CD4-positive, alpha-beta memory T cell (primary cell): ENCODE results near the gene CCDC127. TPM values are rescaled to one million over a fixed set of nuclear protein-coding genes. Genes with fewer than 3 reads are reported as not detected.

Experiments used
- CTCF ChIA-PET: fragments of 350-600 bp; sonication (Branson Sonifier 250); formaldehyde crosslinking; loops from one replicate; lab custom pipeline; 2021; ENCODE audit warnings: inconsistent platforms; ENCODE audit not compliant: partially characterized antibody; lab: Charles Lee
- POLR2A ChIA-PET: fragments of 350-600 bp; sonication (Branson Sonifier 250); formaldehyde crosslinking; loops from one replicate; lab custom pipeline; 2021; ENCODE audit not compliant: partially characterized antibody; lab: Charles Lee
- DNase-seq, 5 donors: peaks; one replicate each; pipeline versions ENCODE4 v3.0.0 to v3.0.0-alpha.2; 2020 to 2022; ENCODE audit warnings: mixed read lengths in 1 of 5
- H3K27ac ChIP-seq: one replicate; pipeline ENCODE4 v1.7.0; 2013; ENCODE audit warnings: low read depth, low read length
- H3K27me3 ChIP-seq: 2 replicates; pipeline ENCODE4 v1.7.0; 2013; ENCODE audit warnings: mild to moderate bottlenecking, low read length, moderate library complexity; ENCODE audit not compliant: insufficient read depth
- H3K36me3 ChIP-seq: 2 replicates; pipeline ENCODE4 v1.7.0; 2013; ENCODE audit warnings: mild to moderate bottlenecking, low read length, moderate library complexity; ENCODE audit not compliant: insufficient read depth
- H3K4me1 ChIP-seq: 2 replicates; pipeline ENCODE4 v1.7.0; 2013; ENCODE audit warnings: mild to moderate bottlenecking, low read length, moderate library complexity; ENCODE audit not compliant: insufficient read depth
- H3K4me3 ChIP-seq, 2 donors: one replicate each; pipeline ENCODE4 v1.7.0; 2013; ENCODE audit warnings: low read length in 2 of 2, mild to moderate bottlenecking in 1 of 2
- H3K9me3 ChIP-seq, 2 donors: one replicate each; pipeline ENCODE4 v1.7.0; 2013; ENCODE audit warnings: low read length in 2 of 2, control low read depth in 1 of 2; ENCODE audit not compliant: control insufficient read depth in 1 of 2
- H3K27ac Mint-ChIP-seq, 7 donors: one replicate each; pipeline ENCODE4 v1.8.0; 2020 to 2021; ENCODE audit warnings: mixed read lengths in 7 of 7, mild to moderate bottlenecking in 6 of 7, inconsistent platforms in 3 of 7, moderate library complexity in 3 of 7
- H3K27me3 Mint-ChIP-seq, 2 donors: one replicate each; pipeline ENCODE4 v1.8.0; 2020 to 2021; ENCODE audit warnings: mixed read lengths in 2 of 2
- H3K36me3 Mint-ChIP-seq, 2 donors: one replicate each; pipeline ENCODE4 v1.8.0; 2020 to 2021; ENCODE audit warnings: mixed read lengths in 2 of 2, inconsistent platforms in 1 of 2, mild to moderate bottlenecking in 1 of 2
- H3K4me1 Mint-ChIP-seq, 4 donors: one replicate each; pipeline ENCODE4 v1.8.0; 2020 to 2021; ENCODE audit warnings: mixed read lengths in 4 of 4, mild to moderate bottlenecking in 1 of 4
- H3K4me3 Mint-ChIP-seq, 8 donors: one replicate each; pipeline ENCODE4 v1.8.0; 2020 to 2021; ENCODE audit warnings: mixed read lengths in 8 of 8, mild to moderate bottlenecking in 7 of 8, moderate library complexity in 6 of 8, inconsistent platforms in 3 of 8
- H3K9me3 Mint-ChIP-seq, 8 donors: one replicate each; pipeline ENCODE4 v1.8.0; 2020 to 2021; ENCODE audit warnings: mixed read lengths in 8 of 8, mild to moderate bottlenecking in 5 of 8, inconsistent platforms in 3 of 8, moderate library complexity in 1 of 8
- intact Hi-C: fragments of 100-400 bp; cut with micrococcal nuclease; formaldehyde crosslinking; loops from one replicate; pipeline ENCODE4 v1.15.1; 2023
- polyA plus RNA-seq, 2 donors: library from polyadenylated mRNA; unstranded; fragments of 300-500 nt; fragmentation: Illumina TruSeq; gene quantifications; one replicate each; pipeline ENCODE4 v1.2.3, GENCODE V29; 2021
- total RNA-seq, 2 experiments: library from RNA; stranded (reverse); gene quantifications; one replicate each; pipeline ENCODE4 v1.2.3, GENCODE V29; 2021

The CCDC127 gene
- total and polyA plus RNA-seq, 4 experiments from 2014 or later = 2.9 to 7.7 (median 5.9) TPM

DNA sequence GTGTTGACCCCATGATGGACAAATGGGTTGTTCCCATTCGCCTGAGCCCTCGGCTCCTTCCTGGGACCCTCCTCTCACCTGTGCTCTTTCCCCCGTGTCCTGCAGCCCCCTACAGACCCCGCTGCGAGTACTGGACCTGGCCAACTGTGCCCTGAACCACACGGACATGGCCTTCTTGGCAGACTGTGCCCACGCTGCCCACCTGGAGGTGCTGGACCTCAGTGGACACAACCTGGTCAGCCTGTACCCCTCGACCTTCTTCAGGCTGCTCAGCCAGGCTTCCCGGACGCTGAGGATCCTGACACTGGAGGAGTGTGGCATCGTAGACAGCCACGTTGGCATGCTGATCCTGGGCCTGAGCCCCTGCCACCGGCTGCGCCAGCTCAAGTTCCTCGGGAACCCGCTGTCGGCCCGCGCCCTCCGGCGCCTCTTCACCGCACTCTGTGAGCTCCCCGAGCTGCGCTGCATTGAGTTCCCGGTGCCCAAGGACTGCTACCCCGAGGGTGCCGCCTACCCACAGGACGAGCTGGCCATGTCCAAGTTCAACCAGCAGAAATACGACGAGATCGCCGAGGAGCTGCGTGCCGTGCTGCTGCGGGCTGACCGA is 23.2 kb downstream of the CCDC127 start:
- intact Hi-C loops = no loop called here
- H3K27ac Mint-ChIP-seq = no peak overlapping the region
- Histone ChIP-seq H3K4me3 (no peak overlapping the region), H3K9me3 (no peaks in the 10 kb centered on the region), H3K4me1 (no peaks in the 10 kb centered on the region), H3K27ac (no peak overlapping the region), H3K36me3 (no peaks in the 10 kb centered on the region), H3K27me3 (peaks cover 6% of the 10 kb centered on the region)
- no peak overlapping the region for H3K4me3 Mint-ChIP-seq
- CTCF ChIA-PET = no interaction called here
- POLR2A ChIA-PET = interaction anchor here (0.8 kb wide), 1 partner anchor 24 kb away, joined by 3 read pairs; no protein-coding TSS in a partner anchor
- peaks cover 0 to 1% (median 0%) of the 10 kb centered on the region in 4 donors for H3K4me1 Mint-ChIP-seq
- H3K27me3 Mint-ChIP-seq = peaks cover 4 to 8% of the 10 kb centered on the region in 2 donors
- no peaks in the 10 kb centered on the region for H3K36me3 Mint-ChIP-seq
- no peak for DNase-seq
- peaks cover 0 to 3% (median 0%) of the 10 kb centered on the region in 8 donors for H3K9me3 Mint-ChIP-seq

DNA sequence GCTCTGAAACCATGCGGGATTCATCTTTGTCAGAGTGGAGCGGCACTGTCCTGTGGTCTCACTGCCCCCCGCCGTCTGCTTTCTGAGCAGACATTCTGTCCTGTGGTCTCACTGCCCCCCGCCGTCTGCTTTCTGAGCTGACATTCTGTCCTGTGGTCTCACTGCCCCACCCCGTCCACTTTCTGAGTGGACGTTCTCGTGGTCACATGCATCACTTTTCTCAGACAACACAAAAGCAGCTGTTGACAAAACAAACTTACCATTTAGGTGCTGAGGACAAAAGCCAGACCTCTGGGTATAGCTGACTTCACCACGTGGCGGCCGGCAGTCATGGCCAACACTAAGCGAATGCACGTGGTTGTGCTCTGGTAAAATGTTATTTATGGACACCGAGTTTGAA is 23.9 kb downstream of the CCDC127 start:
- DNase-seq = no peak
- Mint-ChIP-seq H3K27me3 (peaks cover 4 to 8% of the 10 kb centered on the region in 2 donors), H3K36me3 (no peaks in the 10 kb centered on the region), H3K9me3 (peaks cover 0 to 3% (median 0%) of the 10 kb centered on the region in 8 donors), H3K27ac (no peak overlapping the region), H3K4me3 (no peak overlapping the region), H3K4me1 (peaks cover 0 to 1% (median under 1%) of the 10 kb centered on the region in 4 donors)
- H3K4me1 ChIP-seq = no peaks in the 10 kb centered on the region
- no peak overlapping the region for H3K4me3 ChIP-seq
- H3K27ac ChIP-seq = no peak overlapping the region
- ChIA-PET CTCF (no interaction called here), POLR2A (interaction anchor here (0.8 kb wide), 1 partner anchor 25 kb away, joined by 3 read pairs; no protein-coding TSS in a partner anchor)
- H3K36me3 ChIP-seq = no peaks in the 10 kb centered on the region
- intact Hi-C loops = no loop called here
- no peaks in the 10 kb centered on the region for H3K9me3 ChIP-seq
- H3K27me3 ChIP-seq = peaks cover 6% of the 10 kb centered on the region

DNA sequence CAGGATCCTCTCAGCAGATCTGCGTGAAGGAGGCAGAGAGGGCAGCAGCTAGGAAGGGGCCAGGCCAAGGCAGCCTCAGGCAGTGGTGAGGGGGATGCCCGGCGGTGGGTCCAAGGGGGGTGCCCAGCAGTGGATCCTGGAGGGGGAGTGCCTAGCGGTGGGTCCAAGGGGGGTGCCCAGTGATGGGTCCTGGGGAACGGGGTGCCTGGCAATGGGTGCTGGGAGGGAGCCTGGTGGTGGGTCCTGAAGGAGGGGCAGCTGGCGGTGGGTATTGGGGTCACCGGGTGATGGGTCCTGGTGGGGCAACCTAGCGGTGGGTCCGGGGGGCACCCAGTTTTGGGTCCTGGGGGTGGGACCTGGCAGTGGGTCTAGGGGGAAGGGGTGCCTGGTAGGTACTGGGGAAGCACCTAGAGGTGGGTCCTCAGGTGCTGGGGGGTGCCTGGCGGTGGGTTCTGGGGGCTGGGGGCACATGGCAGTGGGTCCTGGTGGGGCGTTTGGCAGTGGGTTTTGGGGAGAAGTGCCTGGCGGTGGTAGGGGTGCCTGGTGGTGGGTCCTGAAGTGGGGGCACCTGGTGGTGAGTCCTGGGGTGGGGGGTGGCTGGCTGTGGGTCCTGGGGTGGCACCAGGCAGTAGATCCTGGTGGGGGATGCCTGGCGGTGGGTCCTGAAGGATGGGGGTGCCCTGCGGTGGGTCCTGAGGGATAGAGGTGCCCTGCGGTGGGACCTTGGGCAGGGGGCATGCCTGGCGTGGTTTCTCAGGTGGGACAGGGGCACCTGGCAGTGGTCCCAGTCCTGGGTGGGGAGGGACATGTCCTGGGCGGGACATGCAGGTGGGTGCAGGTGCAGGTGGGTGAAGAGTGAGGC is 24.8 kb downstream of the CCDC127 start:
- Histone ChIP-seq H3K36me3 (no peaks in the 10 kb centered on the region), H3K27me3 (peaks cover 6% of the 10 kb centered on the region), H3K27ac (no peak overlapping the region), H3K4me1 (peaks cover 8% of the 10 kb centered on the region), H3K4me3 (no peak overlapping the region), H3K9me3 (no peaks in the 10 kb centered on the region)
- no peak for DNase-seq
- H3K27me3 Mint-ChIP-seq = peaks cover 8 to 14% of the 10 kb centered on the region in 2 donors
- H3K4me1 Mint-ChIP-seq = peaks cover 4 to 10% (median 7%) of the 10 kb centered on the region in 4 donors
- peaks cover 0 to 3% (median 0%) of the 10 kb centered on the region in 8 donors for H3K9me3 Mint-ChIP-seq
- H3K4me3 Mint-ChIP-seq = no peak overlapping the region
- H3K36me3 Mint-ChIP-seq = no peaks in the 10 kb centered on the region
- no peak overlapping the region for H3K27ac Mint-ChIP-seq
- ChIA-PET POLR2A (no interaction called here), CTCF (no interaction called here)
- intact Hi-C loops = no loop called here

DNA sequence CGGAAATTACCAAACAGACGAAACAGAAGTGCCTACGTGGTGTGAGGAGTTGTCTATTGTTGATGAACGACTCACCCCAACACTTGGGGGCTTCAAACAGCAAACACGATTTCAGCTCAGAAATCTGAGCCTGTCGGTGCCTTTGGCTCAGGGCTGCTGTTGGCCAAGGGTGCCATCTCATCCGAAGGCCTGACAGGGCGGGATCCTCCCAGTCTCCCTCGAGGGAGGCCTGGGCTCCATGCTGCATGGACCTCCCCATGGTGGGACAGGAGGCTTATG is 25.3 kb downstream of the CCDC127 start:
- CTCF ChIA-PET = no interaction called here

DNA sequence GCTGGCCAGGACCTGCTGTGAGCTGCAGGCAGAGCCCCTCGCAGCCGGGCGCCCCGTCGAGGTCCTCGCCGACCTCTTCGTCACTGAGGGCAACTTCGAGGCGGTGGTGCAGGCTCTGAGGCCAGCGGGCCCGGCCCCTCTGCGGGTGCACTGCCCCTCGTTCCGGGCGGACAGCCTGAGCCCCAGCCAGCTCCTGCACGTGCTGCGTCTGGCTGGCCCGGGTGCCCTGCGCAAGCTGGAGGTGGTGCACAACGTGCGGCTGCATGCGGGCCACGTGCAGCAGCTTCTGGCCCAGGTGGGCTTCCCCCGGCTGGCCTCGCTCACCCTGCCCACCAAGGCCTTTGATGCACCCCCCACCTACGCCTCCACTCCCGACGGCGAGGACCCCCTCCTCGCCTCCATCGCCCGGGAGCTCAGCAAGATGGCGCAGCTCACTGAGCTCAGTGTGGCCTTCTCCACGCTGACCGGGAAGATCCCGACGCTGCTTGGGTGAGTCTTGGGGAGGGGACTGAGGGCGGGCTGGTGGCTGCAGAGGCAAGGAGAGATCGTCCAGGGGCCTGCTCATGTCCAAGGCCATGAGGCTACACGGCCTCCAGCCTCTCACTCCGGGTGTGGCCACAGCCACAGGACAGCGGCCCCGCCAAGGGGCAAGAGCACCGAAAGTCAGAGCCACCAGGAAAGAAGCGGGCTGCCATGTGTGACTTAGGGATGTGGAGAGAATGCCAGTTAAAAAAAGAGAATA is 25.8 kb downstream of the CCDC127 start:
- Mint-ChIP-seq H3K27me3 (peaks cover 8 to 15% of the 10 kb centered on the region in 2 donors), H3K27ac (no peak overlapping the region), H3K36me3 (no peaks in the 10 kb centered on the region), H3K4me1 (peaks cover 4 to 11% (median 7%) of the 10 kb centered on the region in 4 donors), H3K9me3 (peaks cover 0 to 3% (median 0%) of the 10 kb centered on the region in 8 donors), H3K4me3 (no peak overlapping the region)
- no peaks in the 10 kb centered on the region for H3K9me3 ChIP-seq
- DNase-seq = no peak
- peaks cover 10% of the 10 kb centered on the region for H3K4me1 ChIP-seq
- peaks cover 6% of the 10 kb centered on the region for H3K27me3 ChIP-seq
- no peak overlapping the region for H3K27ac ChIP-seq
- intact Hi-C loops = no loop called here
- ChIA-PET CTCF (no interaction called here), POLR2A (no interaction called here)
- H3K4me3 ChIP-seq = no peak overlapping the region
- no peaks in the 10 kb centered on the region for H3K36me3 ChIP-seq

More for the DNA sequence above, 25.3 kb downstream of the CCDC127 start:
- Mint-ChIP-seq H3K4me3 (no peak overlapping the region), H3K36me3 (no peaks in the 10 kb centered on the region), H3K27ac (no peak overlapping the region), H3K9me3 (peaks cover 0 to 3% (median 0%) of the 10 kb centered on the region in 8 donors), H3K4me1 (peaks cover 4 to 11% (median 7%) of the 10 kb centered on the region in 4 donors), H3K27me3 (peaks cover 8 to 15% of the 10 kb centered on the region in 2 donors)
- Histone ChIP-seq H3K27me3 (peaks cover 6% of the 10 kb centered on the region), H3K36me3 (no peaks in the 10 kb centered on the region), H3K4me3 (no peak overlapping the region), H3K4me1 (peaks cover 10% of the 10 kb centered on the region), H3K27ac (no peak overlapping the region), H3K9me3 (no peaks in the 10 kb centered on the region)
- no peak for DNase-seq
- intact Hi-C loops = no loop called here
- POLR2A ChIA-PET = no interaction called here

DNA sequence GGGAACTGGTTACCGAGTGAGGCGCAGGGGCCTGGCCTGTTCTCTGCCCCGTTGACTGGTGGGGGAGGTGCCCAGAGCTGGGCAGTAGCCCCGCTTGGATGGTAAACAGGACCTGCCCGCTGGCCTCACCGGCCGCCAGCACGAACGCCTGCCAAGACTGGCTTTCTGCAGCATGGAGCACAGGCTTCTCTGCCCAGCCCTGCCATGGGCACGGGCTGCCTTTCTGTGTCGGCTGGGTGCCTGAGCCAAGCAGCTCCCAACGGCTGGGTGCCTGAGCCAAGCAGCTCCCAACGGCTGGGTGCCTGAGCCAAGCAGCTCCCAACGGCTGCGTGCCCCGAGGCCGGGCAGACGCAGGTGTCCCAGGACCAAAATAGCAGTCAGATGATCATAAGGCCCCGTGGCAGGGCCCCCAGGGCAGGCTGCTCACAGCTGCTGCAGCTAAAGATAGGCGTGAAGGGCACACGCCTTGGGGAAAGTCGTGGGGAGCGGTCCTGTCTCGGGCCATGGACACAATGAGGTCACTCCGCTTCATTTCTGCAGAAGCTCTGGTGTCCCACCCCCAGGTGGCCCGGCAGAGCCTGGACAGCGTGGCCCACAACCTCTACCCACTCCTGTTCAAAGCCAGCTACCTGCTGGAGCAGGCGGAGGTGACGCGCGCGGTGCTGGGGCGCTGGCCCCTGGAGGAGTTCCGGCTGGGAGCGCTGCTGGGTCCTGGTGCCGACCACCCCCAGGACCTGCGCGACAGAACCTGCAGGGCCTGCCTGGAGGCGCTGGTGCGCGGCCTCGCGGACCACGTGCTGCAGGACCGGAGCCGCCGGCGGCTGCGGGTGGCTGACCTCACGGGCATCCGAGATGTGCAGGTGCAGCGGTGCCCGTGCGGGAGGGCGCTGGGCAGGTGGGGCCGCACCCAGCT is 26.7 kb downstream of the CCDC127 start, which contains the start of gene LRRC14B:
Gene LRRC14B (plus strand): TSS at position 460 of the 913 bp plus-strand sequence. CDS start 44 bp downstream, at position 504.
- Mint-ChIP-seq H3K4me1 (peaks cover 4 to 11% (median 7%) of the 10 kb centered on the region in 4 donors), H3K27me3 (peaks cover 8 to 15% of the 10 kb centered on the region in 2 donors), H3K36me3 (no peaks in the 10 kb centered on the region), H3K4me3 (peak within 1 kb of the TSS in 1 of 8 donors; percentile 5), H3K9me3 (peaks cover 0 to 3% (median 0%) of the 10 kb centered on the region in 8 donors), H3K27ac (peak within 1 kb of the TSS in 1 of 7 donors; percentile 14)
- Histone ChIP-seq H3K4me1 (peaks cover 10% of the 10 kb centered on the region), H3K36me3 (no peaks in the 10 kb centered on the region), H3K4me3 (no peak within 1 kb of the TSS), H3K27ac (no peak within 1 kb of the TSS), H3K9me3 (no peaks in the 10 kb centered on the region), H3K27me3 (peaks cover 6% of the 10 kb centered on the region)
- DNase-seq = no peak
- ChIA-PET POLR2A (interaction anchor here (1.2 kb wide), 1 partner anchor 27 kb away, joined by 3 read pairs; no protein-coding TSS in a partner anchor), CTCF (interaction anchor here (0.8 to 1.2 kb wide), 2 partner anchors 13 to 240 kb away, joined by 3 read pairs; no protein-coding TSS in a partner anchor)
- intact Hi-C loops = no loop called here
